Measurements from ENCODE around the gene SLC44A4. TPM values are rescaled to one million over a fixed set of nuclear protein-coding genes. Genes with fewer than 3 reads are reported as not detected.

The SLC44A4 gene
- total and polyA plus RNA-seq, 2 of the 8 experiments (the other 6 are each of a cell fraction or from before 2014, with no cell fraction given): 4.8 to 7.0 TPM

DNA sequence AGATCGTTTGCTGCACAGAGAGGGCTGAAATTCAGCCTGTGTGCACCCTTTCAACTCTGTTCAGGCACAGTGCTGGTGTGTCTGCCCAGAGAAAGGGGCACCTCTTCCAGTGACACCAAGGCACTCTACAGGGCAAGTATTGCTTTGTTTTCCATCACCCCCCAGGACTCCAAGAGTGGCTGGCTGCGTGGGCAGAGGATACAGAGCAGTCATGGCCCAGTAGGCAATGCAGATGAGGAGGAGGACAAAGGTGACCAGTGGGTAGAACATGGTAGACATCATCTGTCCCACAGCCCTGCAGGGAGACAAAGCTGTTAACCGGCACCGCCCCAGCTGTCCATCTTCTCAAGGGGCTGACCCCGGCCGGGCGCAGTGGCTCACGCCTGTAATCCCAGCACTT lies 9.5 kb downstream of the SLC44A4 start:
- no peaks in the 10 kb centered on the region for H3K9me3 ChIP-seq (ENCODE audit: insufficient read depth in 2 of 2, low read depth in 1 of 2, low read length in 1 of 2)
- TF ChIP-seq TEAD4 (IDR thresholded peaks at IDR 0.05; ENCODE audit: low read depth, low read length): no peak
- TF ChIP-seq CTBP2 (IDR thresholded peaks at IDR 0.05; ENCODE audit: borderline replicate concordance, insufficient read depth, insufficient read length, low read length): no peak
- no peak for TF ChIP-seq PHF8 (conservative IDR thresholded peaks at IDR 0.05; ENCODE audit: low read depth, low read length)
- TF ChIP-seq EGR1 (IDR thresholded peaks at IDR 0.05; ENCODE audit: borderline replicate concordance, low read depth, low read length): no peak
- no peak for TF ChIP-seq HDAC2 (IDR thresholded peaks at IDR 0.05; ENCODE audit: borderline replicate concordance in 1 of 2, low read depth in 2 of 2, low read length in 2 of 2)
- no peak for TF ChIP-seq CREB1 (IDR thresholded peaks at IDR 0.05)
- no peak for TF ChIP-seq RNF2 (IDR thresholded peaks at IDR 0.05; ENCODE audit: borderline replicate concordance, low read depth, low read length, missing control alignments, poor library complexity, severe bottlenecking)
- no peak for TF ChIP-seq POLR2AphosphoS5 (IDR thresholded peaks at IDR 0.05; ENCODE audit: low read depth, low read length)
- TF ChIP-seq TBP (IDR thresholded peaks at IDR 0.05; ENCODE audit: low read depth, low read length): no peak
- TF ChIP-seq CEBPB (IDR thresholded peaks at IDR 0.05; ENCODE audit: low read depth, low read length): no peak
- TF ChIP-seq NRF1 (IDR thresholded peaks at IDR 0.05; ENCODE audit: low read depth, low read length): no peak
- no peak for TF ChIP-seq SRF (IDR thresholded peaks at IDR 0.05; ENCODE audit: low read depth, low read length)
- TF ChIP-seq SP2 (IDR thresholded peaks at IDR 0.05; ENCODE audit: low read length): no peak
- TF ChIP-seq SUZ12 (IDR thresholded peaks at IDR 0.05; ENCODE audit: low read length): no peak

More for the DNA sequence above, 9.5 kb downstream of the SLC44A4 start:
- no peaks in the 10 kb centered on the region for H3K79me1 ChIP-seq (ENCODE audit: low read depth, low read length)
- H2BK20ac ChIP-seq (ENCODE audit: low read length): no peak overlapping the region
- H4K8ac ChIP-seq (ENCODE audit: extremely low read depth, insufficient read depth, low read length): no peak overlapping the region
- no peak overlapping the region for H3K4me3 ChIP-seq (ENCODE audit: extremely low read depth in 1 of 4, insufficient read depth in 2 of 4, low read depth in 3 of 4, low read length in 4 of 4)
- no peak overlapping the region for H3K23ac ChIP-seq (ENCODE audit: insufficient read length)
- no peak overlapping the region for H2BK120ac ChIP-seq (replicated peaks; ENCODE audit: low read depth, low read length)
- H4K20me1 ChIP-seq (replicated peaks in 1 of 2; ENCODE audit: control insufficient read depth in 1 of 2, insufficient read depth in 2 of 2, low read length in 2 of 2): no peaks in the 10 kb centered on the region
- no peak for DNase-seq (ENCODE audit: low read depth in 1 of 2, low spot score in 2 of 2)
- 93% methylated on average over 8 of the region's 8 CpGs; no CpG with 5 or more reads in 1 of the 2 experiments for WGBS, 2 experiments (ENCODE audit: extremely low coverage in 1 of 2, insufficient coverage in 1 of 2, insufficient read length in 1 of 2, insufficient replicate concordance in 2 of 2, low coverage in 1 of 2, low lambda C conversion rate in 2 of 2, missing lambda C conversion rate in 1 of 2)
- H2AK5ac ChIP-seq (ENCODE audit: low read depth, low read length): no peak overlapping the region
- peak overlapping the region; percentile 65 for H4K91ac ChIP-seq (replicated peaks; ENCODE audit: insufficient read length, low read length)
- no peak overlapping the region for H3K4me2 ChIP-seq (ENCODE audit: insufficient read depth in 1 of 2, low read depth in 2 of 2, low read length in 2 of 2)
- no peak for FAIRE-seq
- H3K18ac ChIP-seq (ENCODE audit: extremely low read depth, low read length): no peak overlapping the region; the same call in 1 of the 2 replicates
- POLR2A ChIA-PET (ENCODE audit: partially characterized antibody): interaction anchor here (0.6 to 1.7 kb wide), 5 partner anchors 9 to 122 kb away, joined by 3 to 7 read pairs (median 6); partner anchors contain the start of genes HSPA1B and SLC44A4
- no peak overlapping the region for H3K9ac ChIP-seq (replicated peaks in 1 of 4; ENCODE audit: extremely low read depth in 1 of 4, low read depth in 3 of 4, low read length in 3 of 4)
- H2BK15ac ChIP-seq (ENCODE audit: low read length): no peak overlapping the region; the same call in 1 of the 2 replicates
- no peak overlapping the region for H3K27ac ChIP-seq (ENCODE audit: low read depth, low read length)
- H3K56ac ChIP-seq (replicated peaks; ENCODE audit: insufficient read length, low read depth, low read length): no peak overlapping the region
- H3K14ac ChIP-seq (ENCODE audit: insufficient read length): no peak overlapping the region
- no peak overlapping the region for H2BK5ac ChIP-seq (ENCODE audit: low read depth, low read length)
- H4K5ac ChIP-seq (ENCODE audit: insufficient read length, low read depth, low read length): no peak overlapping the region
- H3K79me2 ChIP-seq (ENCODE audit: control insufficient read depth in 1 of 2, insufficient read depth in 2 of 2, low read length in 2 of 2): no peaks in the 10 kb centered on the region
- H3K4me1 ChIP-seq (replicated peaks in 1 of 4; ENCODE audit: control insufficient read depth in 3 of 4, insufficient read depth in 4 of 4, low read length in 3 of 4): peaks cover 0 to 17% (median 8%) of the 10 kb centered on the region in 4 experiments; a peak in 6 of 7 replicates
- CTCF ChIA-PET (ENCODE audit: partially characterized antibody): interaction anchor here (0.6 to 5.8 kb wide), 6 partner anchors 11 to 100 kb away, joined by 3 to 25 read pairs (median 4); no protein-coding TSS in a partner anchor
- H3K23me2 ChIP-seq (ENCODE audit: low read depth, low read length): no peaks in the 10 kb centered on the region; the same call in 1 of the 2 replicates
- no peaks in the 10 kb centered on the region for H3K36me3 ChIP-seq (ENCODE audit: control insufficient read depth in 2 of 4, insufficient read depth in 4 of 4, low read length in 3 of 4)
- no peaks in the 10 kb centered on the region for H3K27me3 ChIP-seq (replicated peaks in 1 of 4; ENCODE audit: control insufficient read depth in 3 of 4, extremely low read depth in 1 of 4, insufficient read depth in 3 of 4, low read length in 3 of 4)
- no peak overlapping the region for H3K4ac ChIP-seq (replicated peaks; ENCODE audit: insufficient read length, low read depth, low read length)
- no peak overlapping the region for H2AFZ ChIP-seq (ENCODE audit: low read length)
- no peak overlapping the region; the same call in 1 of the 2 replicates for H2BK12ac ChIP-seq (ENCODE audit: low read depth, low read length)

All from H1 (cell line).